ENCODE results near the gene CAMTA1.

DNA sequence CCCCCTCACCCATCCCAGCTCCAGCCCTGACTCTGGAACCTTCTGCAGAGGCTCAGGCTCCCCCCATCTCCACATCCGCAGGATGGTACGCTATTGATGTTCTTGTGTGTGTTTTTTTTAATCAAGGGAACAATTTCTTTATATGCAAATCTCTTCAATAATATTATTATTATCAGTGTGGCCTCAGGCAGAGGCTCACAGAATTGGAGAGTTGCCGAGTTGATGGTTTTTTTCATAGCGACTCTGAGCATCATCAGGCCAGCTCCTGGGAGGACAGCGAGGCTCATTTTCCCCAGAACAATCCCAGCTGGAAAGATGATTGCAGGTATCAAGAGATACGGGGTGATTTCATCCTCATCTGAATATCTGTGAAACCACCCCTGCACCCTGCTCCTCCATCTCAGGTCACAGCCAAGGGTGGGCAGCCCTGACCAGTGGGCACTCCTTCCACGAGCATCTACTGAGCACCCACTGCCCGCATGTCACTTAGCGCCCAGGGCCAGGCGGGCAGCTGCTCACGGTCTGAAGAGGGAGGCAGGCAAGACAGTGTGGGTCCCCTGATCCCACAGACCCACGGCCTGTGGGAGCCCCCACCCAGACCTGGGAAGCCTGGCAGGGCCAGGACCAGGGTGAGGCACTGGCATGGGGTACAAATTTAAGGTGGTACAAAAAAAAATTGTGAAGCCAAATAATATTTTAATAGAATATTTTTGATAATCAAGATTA lies 740.2 kb downstream of the CAMTA1 start:
- TF ChIP-seq, protein P1, sequence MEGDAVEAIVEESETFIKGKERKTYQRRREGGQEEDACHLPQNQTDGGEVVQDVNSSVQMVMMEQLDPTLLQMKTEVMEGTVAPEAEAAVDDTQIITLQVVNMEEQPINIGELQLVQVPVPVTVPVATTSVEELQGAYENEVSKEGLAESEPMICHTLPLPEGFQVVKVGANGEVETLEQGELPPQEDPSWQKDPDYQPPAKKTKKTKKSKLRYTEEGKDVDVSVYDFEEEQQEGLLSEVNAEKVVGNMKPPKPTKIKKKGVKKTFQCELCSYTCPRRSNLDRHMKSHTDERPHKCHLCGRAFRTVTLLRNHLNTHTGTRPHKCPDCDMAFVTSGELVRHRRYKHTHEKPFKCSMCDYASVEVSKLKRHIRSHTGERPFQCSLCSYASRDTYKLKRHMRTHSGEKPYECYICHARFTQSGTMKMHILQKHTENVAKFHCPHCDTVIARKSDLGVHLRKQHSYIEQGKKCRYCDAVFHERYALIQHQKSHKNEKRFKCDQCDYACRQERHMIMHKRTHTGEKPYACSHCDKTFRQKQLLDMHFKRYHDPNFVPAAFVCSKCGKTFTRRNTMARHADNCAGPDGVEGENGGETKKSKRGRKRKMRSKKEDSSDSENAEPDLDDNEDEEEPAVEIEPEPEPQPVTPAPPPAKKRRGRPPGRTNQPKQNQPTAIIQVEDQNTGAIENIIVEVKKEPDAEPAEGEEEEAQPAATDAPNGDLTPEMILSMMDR (IDR thresholded peaks at IDR 0.05; ENCODE audit: low read length), result no peak
- TF ChIP-seq EZH2 (optimal IDR thresholded peaks at IDR 0.05; ENCODE audit: low read depth, low read length), result no peak
- no peak for TF ChIP-seq EZH2phosphoT487 (IDR thresholded peaks at IDR 0.05; ENCODE audit: low read length)
